AG09319 (cell line): Measurements from ENCODE around the gene CT45A7.
"Not testable (repeated sequence)": the region's sequence is repeated elsewhere in the genome, so short reads cannot be mapped to it uniquely, and the experiment has no call there.

Experiments
- DNase-seq: peaks from one replicate; pipeline ENCODE4 v3.0.0-alpha.2; 2010; ENCODE audit warnings: low read depth; ENCODE audit errors: extremely low read depth

The CT45A7 gene

DNA sequence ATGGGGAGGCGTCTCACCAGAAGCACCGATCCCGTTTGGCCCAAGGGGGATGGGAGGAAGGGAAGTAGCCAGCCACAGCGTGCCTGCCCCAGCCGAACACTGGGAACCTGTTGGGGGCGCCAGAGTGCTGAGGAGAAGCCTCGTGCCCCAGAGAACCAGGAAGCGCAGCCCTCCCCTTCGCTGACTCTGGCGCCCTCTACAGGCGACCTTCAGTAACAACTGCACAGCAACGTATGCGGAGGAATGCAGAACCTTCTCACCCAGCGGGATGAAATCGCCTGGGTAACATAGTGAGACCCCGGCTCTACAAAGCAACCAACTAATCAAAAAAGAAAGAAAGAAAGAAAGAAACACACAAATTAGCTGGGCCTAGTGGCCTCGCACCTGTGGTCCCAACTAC lies at the start of gene CT45A7:
CT45A7 (minus strand) TSS at position 101 of the 400 bp plus-strand sequence. CDS start 3,747 bp downstream, outside the sequence.
- not testable (repeated sequence) for DNase-seq

DNA sequence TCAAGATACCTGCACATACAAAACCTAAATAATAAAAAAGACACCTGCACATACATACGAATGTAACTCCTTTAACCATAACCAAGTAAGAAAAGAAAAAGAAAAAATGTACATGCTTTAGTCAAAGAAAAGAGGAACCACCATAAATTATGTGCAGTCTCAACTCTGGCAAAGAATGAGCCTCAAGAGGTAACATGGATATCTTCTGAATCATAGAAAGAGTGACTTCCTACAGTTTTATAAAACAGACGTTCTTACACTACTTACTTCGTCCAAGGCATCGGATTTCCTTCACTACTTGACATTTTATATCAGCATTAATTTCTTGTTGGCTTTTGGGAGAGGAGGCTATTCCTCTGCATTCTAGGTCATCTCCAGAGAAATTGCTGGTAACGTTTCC lies 45.7 kb upstream of the CT45A7 start:
- not testable (repeated sequence) for DNase-seq

DNA sequence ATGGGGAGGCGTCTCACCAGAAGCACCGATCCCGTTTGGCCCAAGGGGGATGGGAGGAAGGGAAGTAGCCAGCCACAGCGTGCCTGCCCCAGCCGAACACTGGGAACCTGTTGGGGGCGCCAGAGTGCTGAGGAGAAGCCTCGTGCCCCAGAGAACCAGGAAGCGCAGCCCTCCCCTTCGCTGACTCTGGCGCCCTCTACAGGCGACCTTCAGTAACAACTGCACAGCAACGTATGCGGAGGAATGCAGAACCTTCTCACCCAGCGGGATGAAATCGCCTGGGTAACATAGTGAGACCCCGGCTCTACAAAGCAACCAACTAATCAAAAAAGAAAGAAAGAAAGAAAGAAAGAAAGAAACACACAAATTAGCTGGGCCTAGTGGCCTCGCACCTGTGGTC lies 34.6 kb upstream of the CT45A7 start, which contains the start of gene CT45A9:
CT45A9 (minus strand) TSS at position 101 of the 400 bp plus-strand sequence. CDS start 3,751 bp downstream, outside the sequence.
- DNase-seq: not testable (repeated sequence)

GRCh38 chrX:135854438-135854837 lies 17.4 kb upstream of the CT45A7 start, which contains the start of gene CT45A8:
CT45A8 (minus strand) TSS chrX:135854538; CDS start chrX:135850783, 3,755 bp downstream.
- not testable (repeated sequence) for DNase-seq

- not testable (repeated sequence) for DNase-seq
Measured at GRCh38 chrX:135819912-135820311, 17.2 kb downstream of the CT45A7 start, which contains the start of gene CT45A2. CT45A2 (minus strand) TSS chrX:135820012; CDS start chrX:135816265, 3,747 bp downstream.

GRCh38 chrX:135802687-135803086 lies 34.4 kb downstream of the CT45A7 start, which contains the start of gene CT45A6:
CT45A6 (minus strand) TSS chrX:135802787; CDS start chrX:135798993, 3,794 bp downstream.
- DNase-seq: not testable (repeated sequence)

DNA sequence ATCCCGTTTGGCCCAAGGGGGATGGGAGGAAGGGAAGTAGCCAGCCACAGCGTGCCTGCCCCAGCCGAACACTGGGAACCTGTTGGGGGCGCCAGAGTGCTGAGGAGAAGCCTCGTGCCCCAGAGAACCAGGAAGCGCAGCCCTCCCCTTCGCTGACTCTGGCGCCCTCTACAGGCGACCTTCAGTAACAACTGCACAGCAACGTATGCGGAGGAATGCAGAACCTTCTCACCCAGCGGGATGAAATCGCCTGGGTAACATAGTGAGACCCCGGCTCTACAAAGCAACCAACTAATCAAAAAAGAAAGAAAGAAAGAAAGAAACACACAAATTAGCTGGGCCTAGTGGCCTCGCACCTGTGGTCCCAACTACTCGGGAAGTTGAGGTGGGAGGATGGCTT lies 51.7 kb downstream of the CT45A7 start, which contains the start of gene CT45A5:
CT45A5 (minus strand) TSS at position 101 of the 400 bp plus-strand sequence. CDS start 3,774 bp downstream, outside the sequence.
- DNase-seq: not testable (repeated sequence)
